SK-N-DZ (cell line): Measurements from ENCODE around the gene LCP2.

Experiments
- DNase-seq: peaks from one replicate; pipeline ENCODE4 v3.0.0-alpha.2; 2015; ENCODE audit warnings: low spot score

Gene LCP2

GRCh38 chr5:170316937-170317336 is 19.4 kb upstream of the LCP2 start:
- no peak for DNase-seq

GRCh38 chr5:170315154-170315553 is 17.6 kb upstream of the LCP2 start:
- no peak for DNase-seq

- DNase-seq: no peak
Observed at GRCh38 chr5:170314541-170315095, 17.0 kb upstream of the LCP2 start.

GRCh38 chr5:170313816-170314215 is 16.2 kb upstream of the LCP2 start:
- no peak for DNase-seq

- DNase-seq: no peak
Observed at GRCh38 chr5:170313344-170313743, 15.8 kb upstream of the LCP2 start.

- DNase-seq: no peak
Observed at GRCh38 chr5:170312666-170313065, 15.1 kb upstream of the LCP2 start.

GRCh38 chr5:170312301-170312595 is 14.7 kb upstream of the LCP2 start:
- DNase-seq: no peak

- no peak for DNase-seq
Observed at GRCh38 chr5:170311511-170312300, 14.1 kb upstream of the LCP2 start.

GRCh38 chr5:170310256-170310926 is 12.8 kb upstream of the LCP2 start:
- DNase-seq: no peak

GRCh38 chr5:170308686-170309085 is 11.1 kb upstream of the LCP2 start:
- DNase-seq: no peak

GRCh38 chr5:170307575-170308465 is 10.2 kb upstream of the LCP2 start:
- DNase-seq: no peak

GRCh38 chr5:170306381-170306831 is 8.8 kb upstream of the LCP2 start:
- no peak for DNase-seq

GRCh38 chr5:170305646-170306025 is 8.1 kb upstream of the LCP2 start:
- no peak for DNase-seq

- DNase-seq: no peak
Observed at GRCh38 chr5:170305016-170305645, 7.6 kb upstream of the LCP2 start.

GRCh38 chr5:170303549-170303948 is 6.0 kb upstream of the LCP2 start:
- DNase-seq: no peak

- no peak for DNase-seq
Observed at GRCh38 chr5:170302653-170303501, 5.3 kb upstream of the LCP2 start.

GRCh38 chr5:170301981-170302652 is 4.5 kb upstream of the LCP2 start:
- DNase-seq: no peak

GRCh38 chr5:170301149-170301548 is 3.6 kb upstream of the LCP2 start:
- DNase-seq: no peak

GRCh38 chr5:170300361-170301013 is 2.9 kb upstream of the LCP2 start:
- no peak for DNase-seq
